ENCODE measurements around the gene GRAP.

- no peak for TF ChIP-seq CTCF (IDR thresholded peaks at IDR 0.05)
- TF ChIP-seq POLR2AphosphoS5 (IDR thresholded peaks at IDR 0.05) = no peak
- TF ChIP-seq POLR2A (IDR thresholded peaks at IDR 0.05) = no peak
These were observed 46.8 kb downstream of the GRAP start for GRCh38 chr17:18999911-19000310.

All from prostate gland (tissue), 2 donors.